ENCODE data around the gene PTPRZ1. TPM values are rescaled to one million over a fixed set of nuclear protein-coding genes. Genes with fewer than 3 reads are reported as not detected.

The PTPRZ1 gene
- total RNA-seq, 1 experiment from 2014 or later: 0.37 TPM

DNA sequence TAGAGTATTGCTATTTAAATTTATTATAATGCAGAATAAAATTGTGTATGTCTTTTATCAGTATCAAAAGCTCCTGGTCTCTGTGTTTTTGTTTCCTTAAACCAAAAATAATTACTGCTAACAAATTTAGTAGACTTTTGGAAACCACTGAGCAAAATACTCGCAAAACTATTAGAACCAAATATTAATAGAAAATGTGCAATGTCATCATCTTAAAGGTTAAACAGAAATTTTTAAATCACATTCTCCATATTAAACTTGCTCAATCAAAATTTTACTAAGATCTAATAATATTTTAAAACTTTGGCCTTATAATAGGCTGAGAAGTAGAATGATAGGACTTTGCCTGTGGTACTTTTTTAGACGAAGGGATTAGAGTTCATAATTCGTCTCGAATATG lies 222.7 kb downstream of the PTPRZ1 start:
- no peaks in the 10 kb centered on the region for H3K4me1 ChIP-seq (replicated peaks; ENCODE audit: insufficient read depth)
- POLR2A ChIA-PET (ENCODE audit: unreplicated experiment): no interaction called here
- H3F3A ChIP-seq (ENCODE audit: insufficient read depth, low read depth): no peaks in the 10 kb centered on the region
- no peaks in the 10 kb centered on the region for H3K79me2 ChIP-seq (ENCODE audit: low read depth)
- H3K4me2 ChIP-seq: no peak overlapping the region
- intact Hi-C loops (cut with micrococcal nuclease; ENCODE audit: unreplicated experiment): no loop called here
- H3K9me3 ChIP-seq (ENCODE audit: insufficient read depth, low read depth): no peaks in the 10 kb centered on the region
- no peak for DNase-seq
- H3K9me2 ChIP-seq (ENCODE audit: insufficient read depth): no peaks in the 10 kb centered on the region
- H3K36me3 ChIP-seq (ENCODE audit: low read depth): no peaks in the 10 kb centered on the region
- no TSS peak for BruUV-seq (replicated peaks)
- H2AFZ ChIP-seq: no peak overlapping the region
- CTCF ChIA-PET: interaction anchor here (0.7 kb wide), 1 partner anchor 779 kb away, joined by 3 read pairs; no protein-coding TSS in a partner anchor
- H3K27ac ChIP-seq: no peak overlapping the region
- TF ChIP-seq, protein P1, sequence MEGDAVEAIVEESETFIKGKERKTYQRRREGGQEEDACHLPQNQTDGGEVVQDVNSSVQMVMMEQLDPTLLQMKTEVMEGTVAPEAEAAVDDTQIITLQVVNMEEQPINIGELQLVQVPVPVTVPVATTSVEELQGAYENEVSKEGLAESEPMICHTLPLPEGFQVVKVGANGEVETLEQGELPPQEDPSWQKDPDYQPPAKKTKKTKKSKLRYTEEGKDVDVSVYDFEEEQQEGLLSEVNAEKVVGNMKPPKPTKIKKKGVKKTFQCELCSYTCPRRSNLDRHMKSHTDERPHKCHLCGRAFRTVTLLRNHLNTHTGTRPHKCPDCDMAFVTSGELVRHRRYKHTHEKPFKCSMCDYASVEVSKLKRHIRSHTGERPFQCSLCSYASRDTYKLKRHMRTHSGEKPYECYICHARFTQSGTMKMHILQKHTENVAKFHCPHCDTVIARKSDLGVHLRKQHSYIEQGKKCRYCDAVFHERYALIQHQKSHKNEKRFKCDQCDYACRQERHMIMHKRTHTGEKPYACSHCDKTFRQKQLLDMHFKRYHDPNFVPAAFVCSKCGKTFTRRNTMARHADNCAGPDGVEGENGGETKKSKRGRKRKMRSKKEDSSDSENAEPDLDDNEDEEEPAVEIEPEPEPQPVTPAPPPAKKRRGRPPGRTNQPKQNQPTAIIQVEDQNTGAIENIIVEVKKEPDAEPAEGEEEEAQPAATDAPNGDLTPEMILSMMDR (conservative IDR thresholded peaks at IDR 0.05): no peak
- TF ChIP-seq EZH2 (IDR thresholded peaks at IDR 0.05; ENCODE audit: low read depth): no peak
- no peaks in the 10 kb centered on the region; the same call in 1 of the 2 replicates for H4K20me1 ChIP-seq (ENCODE audit: insufficient read depth)
- no peaks in the 10 kb centered on the region for H3K27me3 ChIP-seq (ENCODE audit: insufficient read depth, low read depth)
- H3K4me3 ChIP-seq: no peak overlapping the region

DNA sequence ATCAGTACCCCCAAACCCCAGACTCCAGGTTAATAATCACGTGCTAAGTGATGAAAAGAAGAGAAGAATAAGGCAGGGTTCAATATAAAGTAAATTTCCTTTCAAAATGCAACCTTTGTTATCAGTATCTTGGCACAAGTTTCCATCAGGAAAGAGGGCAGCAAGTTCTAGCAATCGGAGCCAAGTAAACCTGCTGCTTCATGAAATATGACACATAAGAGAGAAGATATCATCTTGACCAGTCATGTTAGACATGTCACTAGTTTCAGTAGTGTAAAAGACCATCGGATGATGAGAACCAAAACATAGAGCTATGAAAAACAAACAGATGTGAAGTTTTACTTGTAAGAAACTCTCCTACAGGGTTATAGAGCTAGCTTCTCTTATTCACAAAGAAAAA lies 227.1 kb downstream of the PTPRZ1 start:
- CTCF ChIA-PET: no interaction called here
- Histone ChIP-seq H3K9me3 (ENCODE audit: insufficient read depth, low read depth) (0 out of 2 replicates have a peak, but pooled peaks cover 6% of the 10 kb centered on the region), H4K20me1 (ENCODE audit: insufficient read depth) (no peaks in the 10 kb centered on the region; the same call in 1 of the 2 replicates), H3K4me2 (no peak overlapping the region), H3K4me1 (replicated peaks; ENCODE audit: insufficient read depth) (no peaks in the 10 kb centered on the region), H3K36me3 (ENCODE audit: low read depth) (no peaks in the 10 kb centered on the region), H2AFZ (no peak overlapping the region), H3K9me2 (ENCODE audit: insufficient read depth) (no peaks in the 10 kb centered on the region), H3K27ac (no peak overlapping the region), H3K27me3 (ENCODE audit: insufficient read depth, low read depth) (no peaks in the 10 kb centered on the region), H3K79me2 (ENCODE audit: low read depth) (no peaks in the 10 kb centered on the region), H3F3A (ENCODE audit: insufficient read depth, low read depth) (no peaks in the 10 kb centered on the region), H3K4me3 (no peak overlapping the region)
- no peak for TF ChIP-seq EZH2 (IDR thresholded peaks at IDR 0.05; ENCODE audit: low read depth)
- TF ChIP-seq, protein P1 (conservative IDR thresholded peaks at IDR 0.05): no peak
- POLR2A ChIA-PET (ENCODE audit: unreplicated experiment): interaction anchor here (0.6 kb wide), 1 partner anchor 787 kb away, joined by 3 read pairs; no protein-coding TSS in a partner anchor
- no TSS peak for BruUV-seq (replicated peaks)
- no peak for DNase-seq
- intact Hi-C loops (cut with micrococcal nuclease; ENCODE audit: unreplicated experiment): no loop called here

DNA sequence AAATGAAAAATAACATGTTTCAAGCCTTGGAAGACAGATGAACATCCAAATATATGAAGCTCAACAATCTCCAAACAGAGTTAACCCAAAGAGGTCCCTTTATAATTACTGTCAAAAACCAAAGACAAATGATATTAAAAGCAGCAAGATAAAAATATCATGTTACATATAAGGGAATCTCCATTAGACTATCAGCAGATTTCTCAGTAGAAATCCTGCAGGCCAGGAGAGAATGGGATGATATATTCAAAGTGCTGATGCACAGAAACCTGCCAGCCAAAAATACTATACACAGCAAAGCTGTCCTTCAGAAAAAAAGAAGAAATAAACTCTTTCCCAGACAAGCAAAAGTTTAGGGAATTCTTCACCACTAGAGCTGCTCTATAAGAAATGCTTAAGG lies 230.1 kb downstream of the PTPRZ1 start:
- ChIA-PET POLR2A (ENCODE audit: unreplicated experiment) (no interaction called here), CTCF (no interaction called here)
- Histone ChIP-seq H3K36me3 (ENCODE audit: low read depth) (no peaks in the 10 kb centered on the region), H3K27me3 (ENCODE audit: insufficient read depth, low read depth) (no peaks in the 10 kb centered on the region), H4K20me1 (ENCODE audit: insufficient read depth) (no peaks in the 10 kb centered on the region; the same call in 1 of the 2 replicates), H2AFZ (no peak overlapping the region), H3K9me2 (ENCODE audit: insufficient read depth) (no peaks in the 10 kb centered on the region), H3K4me2 (no peak overlapping the region), H3F3A (ENCODE audit: insufficient read depth, low read depth) (no peaks in the 10 kb centered on the region), H3K4me1 (replicated peaks; ENCODE audit: insufficient read depth) (no peaks in the 10 kb centered on the region), H3K9me3 (ENCODE audit: insufficient read depth, low read depth) (0 out of 2 replicates have a peak, but pooled peaks cover 6% of the 10 kb centered on the region), H3K4me3 (no peak overlapping the region), H3K27ac (no peak overlapping the region), H3K79me2 (ENCODE audit: low read depth) (no peaks in the 10 kb centered on the region)
- TF ChIP-seq EZH2 (IDR thresholded peaks at IDR 0.05; ENCODE audit: low read depth): no peak
- TF ChIP-seq, protein P1 (conservative IDR thresholded peaks at IDR 0.05): no peak
- DNase-seq: no peak
- intact Hi-C loops (cut with micrococcal nuclease; ENCODE audit: unreplicated experiment): no loop called here
- BruUV-seq (replicated peaks): no TSS peak
